HepG2 (cell line): ENCODE results near the gene CELF5. TPM values are rescaled to one million over a fixed set of nuclear protein-coding genes. Genes with fewer than 3 reads are reported as not detected.

Experiments used
- ATF2 ChIP-seq: sonication (generic); formaldehyde crosslinking; IDR thresholded peaks from 2 replicates; pipeline ENCODE4 v1.4.0; 2020; ENCODE audit warnings: missing genetic modification reagents
- ATF7-NPFF ChIP-seq: sonication (generic); formaldehyde crosslinking; IDR thresholded peaks from 2 replicates; pipeline ENCODE4 v1.8.1; 2023; ENCODE audit warnings: mild to moderate bottlenecking, low read depth, missing genetic modification reagents, moderate library complexity
- DMTF1 ChIP-seq: sonication (generic); formaldehyde crosslinking; IDR thresholded peaks from 2 replicates; pipeline ENCODE4 v1.4.0; 2020; ENCODE audit warnings: mild to moderate bottlenecking, missing genetic modification reagents
- HBP1 ChIP-seq: IDR thresholded peaks from 2 replicates; pipeline ENCODE4 v1.6.1; 2016; ENCODE audit warnings: low read depth, control low read depth
- IKZF4 ChIP-seq: sonication (generic); formaldehyde crosslinking; IDR thresholded peaks from 2 replicates; pipeline ENCODE4 v1.5.1; 2020; ENCODE audit warnings: borderline replicate concordance, mild to moderate bottlenecking, low read depth, missing genetic modification reagents; ENCODE audit errors: not compliant biosample characterization
- KLF12 ChIP-seq: sonication (generic); formaldehyde crosslinking; IDR thresholded peaks from 2 replicates; pipeline ENCODE4 v1.4.0; 2020; ENCODE audit warnings: missing genetic modification reagents, borderline replicate concordance
- MATR3 ChIP-seq: sonication (generic); formaldehyde crosslinking; IDR thresholded peaks from 2 replicates; pipeline ENCODE4 v1.4.0; 2020; ENCODE audit warnings: missing genetic modification reagents
- MED1 ChIP-seq: sonication (generic); formaldehyde crosslinking; IDR thresholded peaks from 2 replicates; pipeline ENCODE4 v1.4.0; 2020; ENCODE audit warnings: missing genetic modification reagents
- RERE ChIP-seq: IDR thresholded peaks from 2 replicates; pipeline ENCODE4 v1.6.1; 2016; ENCODE audit warnings: low read depth, missing genetic modification reagents, missing compliant biosample characterization
- ZNF574 ChIP-seq: sonication (generic); formaldehyde crosslinking; IDR thresholded peaks from 2 replicates; pipeline ENCODE4 v1.4.0; 2020; ENCODE audit warnings: missing genetic modification reagents
- ZSCAN20 ChIP-seq: sonication (generic); formaldehyde crosslinking; IDR thresholded peaks from 2 replicates; pipeline ENCODE4 v1.4.0; 2020; ENCODE audit warnings: missing genetic modification reagents, mild to moderate bottlenecking, borderline replicate concordance
- polyA plus RNA-seq, 8 experiments: library from polyadenylated mRNA; depleted of rRNA in 3 of 8; stranded (reverse) in 7 of 8; unstranded in 1 of 8; fragments of >200 nt; fragmentation: Illumina TruSeq in 4 of 8; extraction: Trizol in 4 of 8; gene quantifications; 2 replicates each; pipeline versions ENCODE4 v1.2.1 to v1.2.3, GENCODE V29; 2011 to 2016; ENCODE audit warnings: low read depth in 4 of 8, missing spikeins in 1 of 8, mixed read lengths in 1 of 8; ENCODE audit not compliant: insufficient read depth in 1 of 8
- total RNA-seq, 5 experiments: library from RNA; depleted of rRNA; stranded (reverse); fragments of >200 nt; fragmentation: Illumina TruSeq; extraction: Trizol; gene quantifications; 2 replicates each; pipeline ENCODE4 v1.2.3, GENCODE V29; 2016; ENCODE audit warnings: low read depth in 1 of 5

Gene CELF5
- total and polyA plus RNA-seq, 2 of the 13 experiments (the other 11 are each of a cell fraction or from before 2014, with no cell fraction given) = 0.31 to 0.84 TPM

- TF ChIP-seq ATF2 (CRISPR knock-in tag) (no peak), RERE (no peak), KLF12 (CRISPR knock-in tag) (no peak), ZSCAN20 (CRISPR knock-in tag) (no peak), ATF7-NPFF (CRISPR knock-in tag) (no peak), MED1 (no peak), MATR3 (CRISPR knock-in tag) (no peak), IKZF4 (CRISPR knock-in tag) (no peak), DMTF1 (CRISPR knock-in tag) (no peak), ZNF574 (CRISPR knock-in tag) (peak; percentile 68; the same call in 1 of the 2 replicates), HBP1 (no peak)
Observed at GRCh38 chr19:3274942-3275582, 50.6 kb downstream of the CELF5 start (continued).
